GM18517 (cell line): Measurements from ENCODE around the gene MUC2.

Source experiments
- ATAC-seq: cut with Tn5 transposase; IDR thresholded peaks from one replicate; pipeline ENCODE4 v1.9.1; 2021; ENCODE audit warnings: mild to moderate bottlenecking, moderate library complexity; ENCODE audit not compliant: unreplicated experiment

The MUC2 gene

GRCh38 chr11:1118755-1119603 is 44.3 kb downstream of the MUC2 start:
- no peak for ATAC-seq

GRCh38 chr11:1119604-1120146 is 45.0 kb downstream of the MUC2 start:
- ATAC-seq, result no peak

- ATAC-seq, result no peak
Observed at GRCh38 chr11:1120532-1121330, 46.1 kb downstream of the MUC2 start.

- ATAC-seq, result no peak
Observed at GRCh38 chr11:1121331-1121812, 46.7 kb downstream of the MUC2 start.

- ATAC-seq, result no peak
Observed at GRCh38 chr11:1121813-1122663, 47.4 kb downstream of the MUC2 start.

- ATAC-seq, result no peak
Observed at GRCh38 chr11:1122664-1123002, 48.0 kb downstream of the MUC2 start.

GRCh38 chr11:1123970-1124369 is 49.3 kb downstream of the MUC2 start:
- ATAC-seq, result no peak
